ENCODE data around the gene RFX2. TPM values are rescaled to one million over a fixed set of nuclear protein-coding genes. Genes with fewer than 3 reads are reported as not detected.

RFX2 gene
- total and polyA plus RNA-seq, 4 donors: 0.67 to 5.1 (median 2.8) TPM

GRCh38 chr19:5994405-5995165, 115.7 kb downstream of the RFX2 start:
- TF ChIP-seq TAF1 (conservative IDR thresholded peaks at IDR 0.05) (no peak), SP1 (IDR thresholded peaks at IDR 0.05) (no peak), MAX (IDR thresholded peaks at IDR 0.05) (no peak), HNF4A (conservative IDR thresholded peaks at IDR 0.05) (no peak), JUND (IDR thresholded peaks at IDR 0.05) (no peak), ZBTB33 (IDR thresholded peaks at IDR 0.05) (no peak), GABPA (IDR thresholded peaks at IDR 0.05 in 1 of 2, conservative IDR thresholded peaks at IDR 0.05 in 1 of 2) (no peak), EGR1 (IDR thresholded peaks at IDR 0.05; ENCODE audit: low read depth in 2 of 2) (no peak), ATF3 (IDR thresholded peaks at IDR 0.05) (no peak), FOXA2 (IDR thresholded peaks at IDR 0.05) (no peak), FOXA1 (IDR thresholded peaks at IDR 0.05) (no peak), HNF4G (IDR thresholded peaks at IDR 0.05) (no peak), CTCF (IDR thresholded peaks at IDR 0.05; ENCODE audit: low read depth, low read length, missing input control) (no peak), REST (IDR thresholded peaks at IDR 0.05) (no peak), NR2F2 (IDR thresholded peaks at IDR 0.05) (no peak), RAD21 (IDR thresholded peaks at IDR 0.05) (no peak), RXRA (IDR thresholded peaks at IDR 0.05) (no peak), YY1 (IDR thresholded peaks at IDR 0.05) (no peak)
- no peaks in the 10 kb centered on the region for H3K27me3 ChIP-seq (ENCODE audit: control insufficient read depth in 4 of 4, insufficient read depth in 4 of 4, low read length in 3 of 4)
- no peak overlapping the region for H3K9ac ChIP-seq (ENCODE audit: low read depth in 1 of 2, low read length in 2 of 2)
- 95% methylated on average over 29 of the region's 29 CpGs for WGBS
- DNase-seq (ENCODE audit: low spot score): no peak
- no peaks in the 10 kb centered on the region for H3K9me3 ChIP-seq (ENCODE audit: control insufficient read depth in 4 of 4, low read length in 3 of 4)
- H3K27ac ChIP-seq (ENCODE audit: low read depth in 1 of 2, low read length in 2 of 2): no peak overlapping the region
- no peaks in the 10 kb centered on the region for H3K36me3 ChIP-seq (ENCODE audit: control insufficient read depth in 4 of 4, insufficient read depth in 3 of 4, low read depth in 1 of 4, low read length in 3 of 4)
- no peak overlapping the region for H3K4me3 ChIP-seq (ENCODE audit: low read depth in 1 of 3, low read length in 3 of 3)
- H3K4me1 ChIP-seq (ENCODE audit: control insufficient read depth in 4 of 4, insufficient read depth in 4 of 4, low read length in 3 of 4): no peaks in the 10 kb centered on the region
